Measurements from ENCODE around the gene SERPINB10.

DNA sequence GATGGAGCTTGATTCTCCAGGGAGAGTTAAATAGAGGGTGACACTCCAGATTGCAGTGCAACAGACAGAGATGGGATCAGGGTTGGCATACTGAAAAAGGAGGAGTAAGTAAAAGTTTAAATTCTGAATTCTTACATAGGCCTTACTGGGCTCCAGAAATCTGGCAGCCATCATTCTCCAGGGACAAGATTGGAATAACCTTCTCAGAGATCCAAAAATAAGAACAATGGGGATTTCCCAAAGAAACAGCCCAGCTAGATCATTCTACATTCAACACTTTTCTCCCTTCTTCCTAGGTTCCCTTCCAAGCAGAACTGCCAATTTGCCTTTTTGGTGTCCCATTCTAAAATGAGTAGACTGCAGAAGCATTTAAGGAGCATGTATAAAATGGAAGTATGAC lies 35.2 kb upstream of the SERPINB10 start:
- TF ChIP-seq, protein P1, sequence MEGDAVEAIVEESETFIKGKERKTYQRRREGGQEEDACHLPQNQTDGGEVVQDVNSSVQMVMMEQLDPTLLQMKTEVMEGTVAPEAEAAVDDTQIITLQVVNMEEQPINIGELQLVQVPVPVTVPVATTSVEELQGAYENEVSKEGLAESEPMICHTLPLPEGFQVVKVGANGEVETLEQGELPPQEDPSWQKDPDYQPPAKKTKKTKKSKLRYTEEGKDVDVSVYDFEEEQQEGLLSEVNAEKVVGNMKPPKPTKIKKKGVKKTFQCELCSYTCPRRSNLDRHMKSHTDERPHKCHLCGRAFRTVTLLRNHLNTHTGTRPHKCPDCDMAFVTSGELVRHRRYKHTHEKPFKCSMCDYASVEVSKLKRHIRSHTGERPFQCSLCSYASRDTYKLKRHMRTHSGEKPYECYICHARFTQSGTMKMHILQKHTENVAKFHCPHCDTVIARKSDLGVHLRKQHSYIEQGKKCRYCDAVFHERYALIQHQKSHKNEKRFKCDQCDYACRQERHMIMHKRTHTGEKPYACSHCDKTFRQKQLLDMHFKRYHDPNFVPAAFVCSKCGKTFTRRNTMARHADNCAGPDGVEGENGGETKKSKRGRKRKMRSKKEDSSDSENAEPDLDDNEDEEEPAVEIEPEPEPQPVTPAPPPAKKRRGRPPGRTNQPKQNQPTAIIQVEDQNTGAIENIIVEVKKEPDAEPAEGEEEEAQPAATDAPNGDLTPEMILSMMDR (IDR thresholded peaks at IDR 0.05): no peak
- TF ChIP-seq POLR2A (IDR thresholded peaks at IDR 0.05): no peak

All from adrenal gland (tissue), 5 donors.